Progenitor cell of endocrine pancreas (in vitro differentiated cells): ENCODE results near the gene STK4. TPM values are rescaled to one million over a fixed set of nuclear protein-coding genes. Genes with fewer than 3 reads are reported as not detected.

Experiments
- DNase-seq: peaks from one replicate; pipeline ENCODE4 v3.0.0; 2021; ENCODE audit warnings: low spot score; ENCODE audit not compliant: unreplicated experiment
- H3K27ac Mint-ChIP-seq: 2 replicates; pipeline ENCODE4 v1.8.0; 2021; ENCODE audit warnings: mild to moderate bottlenecking, moderate library complexity, mixed read lengths
- H3K27me3 Mint-ChIP-seq: 2 replicates; pipeline ENCODE4 v1.8.0; 2021; ENCODE audit warnings: mixed read lengths
- H3K36me3 Mint-ChIP-seq: 2 replicates; pipeline ENCODE4 v1.8.0; 2022; ENCODE audit warnings: mixed read lengths; ENCODE audit not compliant: insufficient read depth
- H3K4me1 Mint-ChIP-seq: 2 replicates; pipeline ENCODE4 v1.8.0; 2021; ENCODE audit warnings: low read depth, mixed read lengths
- H3K4me3 Mint-ChIP-seq: 2 replicates; pipeline ENCODE4 v1.8.0; 2021; ENCODE audit warnings: low read depth, mild to moderate bottlenecking, moderate library complexity, mixed read lengths
- H3K9me3 Mint-ChIP-seq: 2 replicates; pipeline ENCODE4 v1.8.0; 2021; ENCODE audit warnings: low read depth, mixed read lengths
- total RNA-seq: library from RNA; stranded (reverse); gene quantifications from 2 replicates; pipeline ENCODE4 v1.2.1, GENCODE V29; 2021
- TF ChIP-seq, protein P1 (sequence below): fragments of 200-600 bp; sonication (generic); IDR thresholded peaks from one replicate; pipeline ENCODE4 v1.5.0; 2021; ENCODE audit warnings: antibody characterized with exemption, mild to moderate bottlenecking; ENCODE audit not compliant: unreplicated experiment

The STK4 gene
- total RNA-seq, 1 donor from 2014 or later = 36.3 TPM

DNA sequence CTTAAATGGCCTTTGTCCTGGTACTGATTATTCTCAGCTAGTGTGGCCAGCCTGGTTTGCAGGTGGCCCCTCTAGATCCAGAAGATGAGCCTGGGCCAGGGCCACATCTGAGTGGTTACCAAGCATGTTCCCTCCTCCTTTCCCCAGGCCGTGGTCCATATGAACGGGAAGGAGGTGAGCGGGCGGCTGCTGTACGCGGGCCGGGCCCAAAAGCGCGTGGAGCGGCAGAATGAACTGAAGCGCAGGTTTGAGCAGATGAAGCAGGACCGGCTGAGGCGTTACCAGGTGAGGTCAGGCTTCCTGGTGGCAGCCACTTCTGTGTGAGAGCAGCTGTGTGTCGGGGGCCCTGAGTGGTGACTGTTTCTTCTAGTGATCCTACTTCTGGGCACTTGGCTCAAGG is 44.9 kb upstream of the STK4 start:
- H3K36me3 Mint-ChIP-seq = peaks cover 10% of the 10 kb centered on the region

GRCh38 chr20:44924541-44924940 is 41.8 kb upstream of the STK4 start:
- H3K36me3 Mint-ChIP-seq = peaks cover 8% of the 10 kb centered on the region

More for the DNA sequence above, 44.9 kb upstream of the STK4 start:
- Mint-ChIP-seq H3K4me1 (no peaks in the 10 kb centered on the region), H3K9me3 (no peaks in the 10 kb centered on the region), H3K27me3 (no peaks in the 10 kb centered on the region), H3K4me3 (no peak overlapping the region), H3K27ac (no peak overlapping the region)
- DNase-seq = no peak
- TF ChIP-seq, protein P1, sequence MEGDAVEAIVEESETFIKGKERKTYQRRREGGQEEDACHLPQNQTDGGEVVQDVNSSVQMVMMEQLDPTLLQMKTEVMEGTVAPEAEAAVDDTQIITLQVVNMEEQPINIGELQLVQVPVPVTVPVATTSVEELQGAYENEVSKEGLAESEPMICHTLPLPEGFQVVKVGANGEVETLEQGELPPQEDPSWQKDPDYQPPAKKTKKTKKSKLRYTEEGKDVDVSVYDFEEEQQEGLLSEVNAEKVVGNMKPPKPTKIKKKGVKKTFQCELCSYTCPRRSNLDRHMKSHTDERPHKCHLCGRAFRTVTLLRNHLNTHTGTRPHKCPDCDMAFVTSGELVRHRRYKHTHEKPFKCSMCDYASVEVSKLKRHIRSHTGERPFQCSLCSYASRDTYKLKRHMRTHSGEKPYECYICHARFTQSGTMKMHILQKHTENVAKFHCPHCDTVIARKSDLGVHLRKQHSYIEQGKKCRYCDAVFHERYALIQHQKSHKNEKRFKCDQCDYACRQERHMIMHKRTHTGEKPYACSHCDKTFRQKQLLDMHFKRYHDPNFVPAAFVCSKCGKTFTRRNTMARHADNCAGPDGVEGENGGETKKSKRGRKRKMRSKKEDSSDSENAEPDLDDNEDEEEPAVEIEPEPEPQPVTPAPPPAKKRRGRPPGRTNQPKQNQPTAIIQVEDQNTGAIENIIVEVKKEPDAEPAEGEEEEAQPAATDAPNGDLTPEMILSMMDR = no peak

DNA sequence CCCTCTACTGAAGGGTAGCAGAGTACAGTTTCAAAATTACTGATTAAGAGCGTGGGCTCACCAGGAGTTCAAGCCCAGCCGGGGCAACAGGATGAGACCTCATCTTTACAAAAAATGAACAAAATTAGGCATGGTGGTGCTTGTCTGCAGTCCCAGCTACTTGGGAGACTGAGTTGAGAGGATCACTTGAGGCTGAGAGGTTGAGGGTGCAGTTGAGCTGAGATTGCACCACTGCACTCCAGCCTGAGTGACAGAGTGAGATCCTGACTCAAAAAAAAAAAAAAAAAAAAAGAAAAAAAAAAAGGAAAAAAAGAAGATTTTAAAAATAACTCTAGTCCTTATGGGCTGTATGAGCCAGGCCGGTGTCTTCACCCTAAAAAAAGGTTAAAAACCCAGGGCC is 37.7 kb upstream of the STK4 start:
- TF ChIP-seq, protein P1 = no peak
- no peak overlapping the region for H3K4me3 Mint-ChIP-seq
- H3K4me1 Mint-ChIP-seq = no peaks in the 10 kb centered on the region
- peaks cover 12% of the 10 kb centered on the region for H3K36me3 Mint-ChIP-seq
- no peak overlapping the region for H3K27ac Mint-ChIP-seq
- no peaks in the 10 kb centered on the region for H3K9me3 Mint-ChIP-seq
- no peak for DNase-seq
- H3K27me3 Mint-ChIP-seq = no peaks in the 10 kb centered on the region

More at GRCh38 chr20:44924541-44924940, 41.8 kb upstream of the STK4 start:
- no peak for DNase-seq
- TF ChIP-seq, protein P1 = no peak
- no peaks in the 10 kb centered on the region for H3K9me3 Mint-ChIP-seq
- H3K4me1 Mint-ChIP-seq = no peaks in the 10 kb centered on the region
- no peak overlapping the region for H3K27ac Mint-ChIP-seq
- no peak overlapping the region for H3K4me3 Mint-ChIP-seq
- no peaks in the 10 kb centered on the region for H3K27me3 Mint-ChIP-seq

DNA sequence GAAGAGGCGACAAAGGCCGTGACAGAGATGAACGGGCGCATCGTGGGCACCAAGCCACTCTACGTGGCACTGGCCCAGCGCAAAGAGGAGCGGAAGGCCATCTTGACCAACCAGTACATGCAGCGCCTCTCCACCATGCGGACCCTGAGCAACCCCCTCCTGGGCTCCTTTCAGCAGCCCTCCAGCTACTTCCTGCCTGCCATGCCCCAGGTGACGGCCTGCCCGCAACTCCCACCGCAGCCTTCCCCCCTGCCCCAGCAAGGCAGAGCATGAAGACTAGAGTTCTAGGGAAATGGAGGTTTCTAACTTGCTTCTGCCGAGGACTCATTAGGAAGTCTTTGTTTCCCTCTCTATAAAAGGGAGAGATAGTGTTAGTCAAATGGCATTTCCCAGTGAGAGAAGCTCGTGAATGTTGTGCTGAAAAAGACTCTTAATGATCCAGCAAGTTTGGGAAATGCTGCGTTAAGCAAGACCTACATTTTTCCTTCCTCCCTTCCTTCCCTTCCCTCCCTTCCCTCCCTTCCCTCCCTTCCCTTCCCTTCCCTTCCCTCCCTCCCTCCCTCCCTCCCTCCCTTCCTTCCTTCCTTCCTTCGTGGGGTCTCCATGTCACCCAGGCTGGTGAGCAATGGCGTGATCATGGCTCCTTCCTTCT is 35.7 kb upstream of the STK4 start:
- no peak overlapping the region for H3K4me3 Mint-ChIP-seq

GRCh38 chr20:44931911-44932310 is 34.4 kb upstream of the STK4 start:
- Mint-ChIP-seq H3K27me3 (no peaks in the 10 kb centered on the region), H3K36me3 (peaks cover 11% of the 10 kb centered on the region), H3K9me3 (no peaks in the 10 kb centered on the region), H3K27ac (no peak overlapping the region), H3K4me3 (no peak overlapping the region), H3K4me1 (peaks cover 5% of the 10 kb centered on the region)
- TF ChIP-seq, protein P1 = no peak
- DNase-seq = no peak

More for the DNA sequence above, 35.7 kb upstream of the STK4 start:
- peaks cover 4% of the 10 kb centered on the region for H3K4me1 Mint-ChIP-seq
- H3K36me3 Mint-ChIP-seq = peaks cover 8% of the 10 kb centered on the region
- TF ChIP-seq, protein P1 = no peak
- no peak overlapping the region for H3K27ac Mint-ChIP-seq
- no peaks in the 10 kb centered on the region for H3K9me3 Mint-ChIP-seq
- no peaks in the 10 kb centered on the region for H3K27me3 Mint-ChIP-seq
- no peak for DNase-seq
